ENCODE results near the gene HP. TPM values are rescaled to one million over a fixed set of nuclear protein-coding genes. Genes with fewer than 3 reads are reported as not detected.
"Not testable (repeated sequence)": the region's sequence is repeated elsewhere in the genome, so short reads cannot be mapped to it uniquely, and the experiment has no call there.

Gene HP
- total and polyA plus RNA-seq, 2 of the 8 experiments (the other 6 are each of a cell fraction or from before 2014, with no cell fraction given) = not detected

DNA sequence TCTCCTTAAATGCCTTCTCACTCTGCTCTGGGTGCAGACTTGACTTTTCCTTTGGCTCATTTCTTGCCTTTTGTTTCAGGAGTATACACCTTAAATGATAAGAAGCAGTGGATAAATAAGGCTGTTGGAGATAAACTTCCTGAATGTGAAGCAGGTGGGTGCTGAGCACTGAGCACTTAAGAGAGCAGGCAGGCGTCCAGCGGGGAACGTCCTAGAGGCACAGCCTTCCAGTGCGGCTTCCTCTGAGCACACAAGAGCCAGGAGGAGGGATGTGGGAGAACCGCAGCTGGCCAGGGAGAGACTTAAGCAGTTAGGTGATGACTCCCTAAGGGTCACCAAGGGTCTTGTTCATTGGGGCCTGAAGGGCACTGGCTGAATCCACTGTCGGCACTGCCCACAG is 3.0 kb downstream of the HP start:
- CTCF ChIA-PET (ENCODE audit: partially characterized antibody); H3K56ac ChIP-seq (replicated peaks; ENCODE audit: insufficient read length, low read depth, low read length); H3K23me2 ChIP-seq (ENCODE audit: low read depth, low read length); H3K9me3 ChIP-seq (ENCODE audit: insufficient read depth in 2 of 2, low read depth in 1 of 2, low read length in 1 of 2); H3K27ac ChIP-seq (ENCODE audit: low read depth, low read length); H2BK12ac ChIP-seq (ENCODE audit: low read depth, low read length); H3K36me3 ChIP-seq (ENCODE audit: control insufficient read depth in 2 of 4, insufficient read depth in 4 of 4, low read length in 3 of 4); H2BK15ac ChIP-seq (ENCODE audit: low read length); FAIRE-seq; H3K79me1 ChIP-seq (ENCODE audit: low read depth, low read length); H4K91ac ChIP-seq (replicated peaks; ENCODE audit: insufficient read length, low read length); H3K14ac ChIP-seq (ENCODE audit: insufficient read length); H4K20me1 ChIP-seq (replicated peaks in 1 of 2; ENCODE audit: control insufficient read depth in 1 of 2, insufficient read depth in 2 of 2, low read length in 2 of 2); H3K27me3 ChIP-seq (replicated peaks in 1 of 4; ENCODE audit: control insufficient read depth in 3 of 4, extremely low read depth in 1 of 4, insufficient read depth in 3 of 4, low read length in 3 of 4); H4K8ac ChIP-seq (ENCODE audit: extremely low read depth, insufficient read depth, low read length); H2AK5ac ChIP-seq (ENCODE audit: low read depth, low read length); H2BK5ac ChIP-seq (ENCODE audit: low read depth, low read length); POLR2A ChIA-PET (ENCODE audit: partially characterized antibody); H2BK20ac ChIP-seq (ENCODE audit: low read length); DNase-seq (ENCODE audit: low read depth in 1 of 2, low spot score in 2 of 2); H3K4ac ChIP-seq (replicated peaks; ENCODE audit: insufficient read length, low read depth, low read length); H2BK120ac ChIP-seq (replicated peaks; ENCODE audit: low read depth, low read length); H2AFZ ChIP-seq (ENCODE audit: low read length); H3K23ac ChIP-seq (ENCODE audit: insufficient read length); H3K4me2 ChIP-seq (ENCODE audit: insufficient read depth in 1 of 2, low read depth in 2 of 2, low read length in 2 of 2); H3K4me3 ChIP-seq (ENCODE audit: extremely low read depth in 1 of 4, insufficient read depth in 2 of 4, low read depth in 3 of 4, low read length in 4 of 4); H3K4me1 ChIP-seq (replicated peaks in 1 of 4; ENCODE audit: control insufficient read depth in 3 of 4, insufficient read depth in 4 of 4, low read length in 3 of 4); H4K5ac ChIP-seq (ENCODE audit: insufficient read length, low read depth, low read length); H3K79me2 ChIP-seq (ENCODE audit: control insufficient read depth in 1 of 2, insufficient read depth in 2 of 2, low read length in 2 of 2); H3K18ac ChIP-seq (ENCODE audit: extremely low read depth, low read length); H3K9ac ChIP-seq (replicated peaks in 1 of 4; ENCODE audit: extremely low read depth in 1 of 4, low read depth in 3 of 4, low read length in 3 of 4): not testable (repeated sequence)
- no CpG with 5 or more reads among the region's 6 CpGs for WGBS, 2 experiments (ENCODE audit: extremely low coverage in 1 of 2, insufficient coverage in 1 of 2, insufficient read length in 1 of 2, insufficient replicate concordance in 2 of 2, low coverage in 1 of 2, low lambda C conversion rate in 2 of 2, missing lambda C conversion rate in 1 of 2)

DNA sequence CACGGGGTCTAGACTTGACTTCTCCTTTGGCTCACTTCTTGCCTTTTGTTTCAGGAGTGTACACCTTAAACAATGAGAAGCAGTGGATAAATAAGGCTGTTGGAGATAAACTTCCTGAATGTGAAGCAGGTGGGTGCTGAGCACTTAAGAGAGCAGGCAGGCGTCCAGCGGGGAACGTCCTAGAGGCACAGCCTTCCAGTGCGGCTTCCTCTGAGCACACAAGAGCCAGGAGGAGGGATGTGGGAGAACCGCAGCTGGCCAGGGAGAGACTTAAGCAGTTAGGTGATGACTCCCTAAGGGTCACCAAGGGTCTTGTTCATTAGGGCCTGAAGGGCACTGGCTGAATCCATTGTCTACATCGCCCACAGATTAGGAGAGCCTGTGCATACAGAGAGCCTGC is 4.8 kb downstream of the HP start:
- ChIA-PET POLR2A (ENCODE audit: partially characterized antibody) (interaction anchor here (1.2 kb wide), 1 partner anchor 34 kb away, joined by 3 read pairs; the partner anchor contains the start of gene TXNL4B), CTCF (ENCODE audit: partially characterized antibody) (interaction anchor here (0.8 kb wide), 1 partner anchor 36 kb away, joined by 3 read pairs; no protein-coding TSS in a partner anchor)
- not testable (repeated sequence) for H2AFZ ChIP-seq (ENCODE audit: low read length); H3K4me1 ChIP-seq (replicated peaks in 1 of 4; ENCODE audit: control insufficient read depth in 3 of 4, insufficient read depth in 4 of 4, low read length in 3 of 4); H3K56ac ChIP-seq (replicated peaks; ENCODE audit: insufficient read length, low read depth, low read length); H3K27ac ChIP-seq (ENCODE audit: low read depth, low read length); H4K20me1 ChIP-seq (replicated peaks in 1 of 2; ENCODE audit: control insufficient read depth in 1 of 2, insufficient read depth in 2 of 2, low read length in 2 of 2); H2BK12ac ChIP-seq (ENCODE audit: low read depth, low read length); H3K79me2 ChIP-seq (ENCODE audit: control insufficient read depth in 1 of 2, insufficient read depth in 2 of 2, low read length in 2 of 2); H2BK5ac ChIP-seq (ENCODE audit: low read depth, low read length); FAIRE-seq; H3K36me3 ChIP-seq (ENCODE audit: control insufficient read depth in 2 of 4, insufficient read depth in 4 of 4, low read length in 3 of 4); H2BK15ac ChIP-seq (ENCODE audit: low read length); H3K23ac ChIP-seq (ENCODE audit: insufficient read length); H2AK5ac ChIP-seq (ENCODE audit: low read depth, low read length); H4K5ac ChIP-seq (ENCODE audit: insufficient read length, low read depth, low read length); H3K14ac ChIP-seq (ENCODE audit: insufficient read length); H3K27me3 ChIP-seq (replicated peaks in 1 of 4; ENCODE audit: control insufficient read depth in 3 of 4, extremely low read depth in 1 of 4, insufficient read depth in 3 of 4, low read length in 3 of 4); H3K9ac ChIP-seq (replicated peaks in 1 of 4; ENCODE audit: extremely low read depth in 1 of 4, low read depth in 3 of 4, low read length in 3 of 4); H3K4me2 ChIP-seq (ENCODE audit: insufficient read depth in 1 of 2, low read depth in 2 of 2, low read length in 2 of 2); H3K23me2 ChIP-seq (ENCODE audit: low read depth, low read length); H4K91ac ChIP-seq (replicated peaks; ENCODE audit: insufficient read length, low read length); DNase-seq (ENCODE audit: low read depth in 1 of 2, low spot score in 2 of 2); H3K4me3 ChIP-seq (ENCODE audit: extremely low read depth in 1 of 4, insufficient read depth in 2 of 4, low read depth in 3 of 4, low read length in 4 of 4); H2BK120ac ChIP-seq (replicated peaks; ENCODE audit: low read depth, low read length); H3K18ac ChIP-seq (ENCODE audit: extremely low read depth, low read length); H4K8ac ChIP-seq (ENCODE audit: extremely low read depth, insufficient read depth, low read length); H3K79me1 ChIP-seq (ENCODE audit: low read depth, low read length); H3K9me3 ChIP-seq (ENCODE audit: insufficient read depth in 2 of 2, low read depth in 1 of 2, low read length in 1 of 2); H3K4ac ChIP-seq (replicated peaks; ENCODE audit: insufficient read length, low read depth, low read length); H2BK20ac ChIP-seq (ENCODE audit: low read length)
- 90% methylated on average over 2 of the region's 7 CpGs; no CpG with 5 or more reads in 1 of the 2 experiments for whole genome bisulfite sequencing, 2 experiments (ENCODE audit: extremely low coverage in 1 of 2, insufficient coverage in 1 of 2, insufficient read length in 1 of 2, insufficient replicate concordance in 2 of 2, low coverage in 1 of 2, low lambda C conversion rate in 2 of 2, missing lambda C conversion rate in 1 of 2)

Data from H1 (cell line).